RWPE2 (cell line): Measurements from ENCODE around the gene STEAP4.

Experiments
- ATAC-seq: fragments of 200-7000 bp; cut with Tn5 transposase; 3 replicates; pipeline ENCODE4 v1.9.1; 2021; ENCODE audit warnings: low read depth
- DNase-seq: peaks from one replicate; pipeline ENCODE4 v3.0.0-alpha.2; 2020; ENCODE audit warnings: low spot score
- H3K27ac ChIP-seq: fragments of 450-650 bp; 2 replicates; pipeline ENCODE4 v1.5.1; 2017; ENCODE audit warnings: mild to moderate bottlenecking; ENCODE audit not compliant: poor library complexity, severe bottlenecking
- H3K27me3 ChIP-seq: fragments of 250-450 bp; sonication (Bioruptor Pico); 2 replicates; pipeline ENCODE4 v1.5.1; 2021; ENCODE audit warnings: mild to moderate bottlenecking, moderate library complexity; ENCODE audit not compliant: insufficient read depth, poor library complexity, severe bottlenecking
- H3K36me3 ChIP-seq: fragments of 250-450 bp; sonication (Bioruptor Pico); 2 replicates; pipeline ENCODE4 v1.5.1; 2020; ENCODE audit warnings: low read depth, mild to moderate bottlenecking, moderate library complexity
- H3K4me1 ChIP-seq: fragments of 250-450 bp; sonication (Bioruptor Pico); 2 replicates; pipeline ENCODE4 v1.5.1; 2021; ENCODE audit warnings: mild to moderate bottlenecking, moderate library complexity; ENCODE audit not compliant: insufficient read depth, poor library complexity, severe bottlenecking
- H3K4me3 ChIP-seq: fragments of 250-450 bp; sonication (Bioruptor Pico); 2 replicates; pipeline ENCODE4 v1.5.1; 2021; ENCODE audit warnings: mild to moderate bottlenecking, moderate library complexity; ENCODE audit not compliant: severe bottlenecking
- H3K9me3 ChIP-seq: fragments of 250-450 bp; sonication (Bioruptor Pico); 2 replicates; pipeline ENCODE4 v1.5.1; 2021; ENCODE audit warnings: mild to moderate bottlenecking, moderate library complexity; ENCODE audit not compliant: severe bottlenecking
- TF ChIP-seq, protein P1 (sequence below): fragments of 450-650 bp; IDR thresholded peaks from one replicate; pipeline ENCODE4 v1.5.1; 2017; ENCODE audit warnings: mild to moderate bottlenecking, moderate library complexity; ENCODE audit not compliant: poor library complexity, severe bottlenecking

STEAP4 gene

DNA sequence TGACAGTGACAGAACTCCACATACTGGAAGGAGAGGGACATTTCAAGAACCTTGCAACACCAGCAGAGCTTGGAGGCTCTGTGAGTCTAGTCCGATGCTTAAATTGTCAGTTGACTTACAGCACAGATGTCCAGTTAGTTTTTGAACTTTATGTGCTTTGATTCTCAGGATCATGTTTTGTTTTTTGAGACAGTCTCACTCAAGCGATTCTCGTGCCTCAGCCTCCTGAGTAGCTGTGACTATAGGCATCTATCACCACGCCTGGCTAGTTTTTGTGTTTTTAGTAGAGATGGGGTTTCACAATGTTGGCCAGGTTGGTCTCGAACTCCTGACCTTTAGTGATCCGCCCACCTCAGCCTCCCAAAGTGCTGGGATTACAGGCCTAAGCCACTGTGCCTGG, 31.8 kb upstream of the STEAP4 start:
- Histone ChIP-seq H3K27ac (no peak overlapping the region), H3K27me3 (no peaks in the 10 kb centered on the region), H3K36me3 (no peaks in the 10 kb centered on the region), H3K4me3 (no peak overlapping the region), H3K4me1 (no peaks in the 10 kb centered on the region), H3K9me3 (no peaks in the 10 kb centered on the region)
- DNase-seq = no peak
- TF ChIP-seq, protein P1, sequence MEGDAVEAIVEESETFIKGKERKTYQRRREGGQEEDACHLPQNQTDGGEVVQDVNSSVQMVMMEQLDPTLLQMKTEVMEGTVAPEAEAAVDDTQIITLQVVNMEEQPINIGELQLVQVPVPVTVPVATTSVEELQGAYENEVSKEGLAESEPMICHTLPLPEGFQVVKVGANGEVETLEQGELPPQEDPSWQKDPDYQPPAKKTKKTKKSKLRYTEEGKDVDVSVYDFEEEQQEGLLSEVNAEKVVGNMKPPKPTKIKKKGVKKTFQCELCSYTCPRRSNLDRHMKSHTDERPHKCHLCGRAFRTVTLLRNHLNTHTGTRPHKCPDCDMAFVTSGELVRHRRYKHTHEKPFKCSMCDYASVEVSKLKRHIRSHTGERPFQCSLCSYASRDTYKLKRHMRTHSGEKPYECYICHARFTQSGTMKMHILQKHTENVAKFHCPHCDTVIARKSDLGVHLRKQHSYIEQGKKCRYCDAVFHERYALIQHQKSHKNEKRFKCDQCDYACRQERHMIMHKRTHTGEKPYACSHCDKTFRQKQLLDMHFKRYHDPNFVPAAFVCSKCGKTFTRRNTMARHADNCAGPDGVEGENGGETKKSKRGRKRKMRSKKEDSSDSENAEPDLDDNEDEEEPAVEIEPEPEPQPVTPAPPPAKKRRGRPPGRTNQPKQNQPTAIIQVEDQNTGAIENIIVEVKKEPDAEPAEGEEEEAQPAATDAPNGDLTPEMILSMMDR = no peak
- ATAC-seq = no peak

DNA sequence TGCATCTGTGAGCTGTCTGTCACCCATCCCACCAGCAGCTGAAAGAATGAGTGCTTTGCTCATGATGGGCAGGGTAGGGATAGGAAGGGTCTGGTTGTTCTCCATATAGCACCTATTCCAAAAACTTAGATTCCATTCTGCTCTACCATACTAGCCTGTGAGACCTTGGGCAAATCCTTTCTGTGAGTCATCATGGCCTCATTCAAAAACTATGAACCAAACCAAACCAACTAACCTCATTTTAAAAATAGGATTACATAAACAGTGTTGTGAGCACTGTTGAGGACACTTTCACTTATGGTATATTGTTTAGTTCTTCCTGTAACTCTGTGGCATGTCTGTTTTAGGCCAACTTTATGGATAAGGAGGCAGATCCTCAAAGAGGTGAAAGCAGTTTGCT, 30.9 kb upstream of the STEAP4 start:
- no peak overlapping the region for H3K27ac ChIP-seq
- no peak for DNase-seq
- TF ChIP-seq, protein P1 = no peak
- no peak overlapping the region for H3K4me3 ChIP-seq
- no peaks in the 10 kb centered on the region for H3K9me3 ChIP-seq
- H3K4me1 ChIP-seq = no peaks in the 10 kb centered on the region
- no peaks in the 10 kb centered on the region for H3K27me3 ChIP-seq
- no peaks in the 10 kb centered on the region for H3K36me3 ChIP-seq
- ATAC-seq = peak; percentile 87

GRCh38 chr7:88331322-88331721, 24.6 kb upstream of the STEAP4 start:
- DNase-seq (no peak), ATAC-seq (no peak)
- Histone ChIP-seq H3K27ac (no peak overlapping the region), H3K4me1 (no peaks in the 10 kb centered on the region), H3K27me3 (no peaks in the 10 kb centered on the region), H3K36me3 (no peaks in the 10 kb centered on the region), H3K4me3 (no peak overlapping the region), H3K9me3 (no peaks in the 10 kb centered on the region)
- TF ChIP-seq, protein P1 = no peak

DNA sequence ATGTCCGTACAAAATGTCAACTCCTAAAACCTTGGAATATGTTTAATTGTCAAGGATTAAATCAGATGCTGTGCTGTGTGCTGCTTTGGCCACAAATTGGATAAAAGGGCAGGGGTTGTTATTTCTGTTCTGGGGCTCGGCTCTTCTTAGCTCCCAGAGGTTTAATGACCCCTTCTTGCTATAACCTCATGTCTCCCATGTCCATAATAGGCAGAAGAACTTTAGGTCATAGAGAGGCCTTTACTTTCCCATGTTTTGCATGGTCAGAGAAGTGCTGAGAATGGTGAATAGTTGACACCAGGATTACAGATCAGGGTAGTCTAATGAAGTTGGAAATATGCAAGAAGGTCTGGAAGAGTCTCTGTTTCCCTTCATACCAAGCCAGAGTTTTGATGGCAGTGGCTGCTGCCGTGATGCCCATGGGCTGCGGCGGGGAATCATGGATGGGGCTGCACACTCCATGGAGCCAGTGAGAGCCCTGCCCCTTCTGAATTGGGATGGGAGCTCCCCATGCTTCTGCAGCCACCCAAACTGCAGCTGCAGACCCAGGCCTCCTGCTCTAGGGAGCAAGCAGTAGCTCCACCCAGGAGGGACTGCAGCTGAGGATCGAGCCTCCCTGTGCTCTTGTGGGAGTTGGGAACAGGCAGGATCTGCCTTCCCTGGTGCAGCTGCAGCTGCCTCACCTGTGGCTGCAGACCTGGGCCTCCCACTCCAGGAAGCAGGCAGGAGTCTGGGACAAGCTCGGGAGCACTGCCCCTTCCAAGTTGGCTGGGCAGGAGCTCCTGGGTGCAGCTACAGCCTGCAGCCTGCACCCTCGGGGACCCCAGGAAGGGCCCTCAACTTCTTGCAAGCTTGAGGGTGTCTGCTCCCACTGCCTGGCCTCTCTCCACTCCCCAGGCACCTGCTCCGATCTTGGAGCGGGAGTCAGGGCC, 23.1 kb upstream of the STEAP4 start:
- Histone ChIP-seq H3K9me3 (no peaks in the 10 kb centered on the region), H3K4me3 (no peak overlapping the region), H3K27ac (no peak overlapping the region), H3K27me3 (no peaks in the 10 kb centered on the region), H3K4me1 (no peaks in the 10 kb centered on the region), H3K36me3 (no peaks in the 10 kb centered on the region)
- TF ChIP-seq, protein P1 = no peak
- ATAC-seq (no peak), DNase-seq (no peak)

GRCh38 chr7:88328787-88329186, 22.1 kb upstream of the STEAP4 start:
- TF ChIP-seq, protein P1 = no peak
- Histone ChIP-seq H3K9me3 (no peaks in the 10 kb centered on the region), H3K4me1 (no peaks in the 10 kb centered on the region), H3K4me3 (no peak overlapping the region), H3K27ac (no peak overlapping the region), H3K27me3 (no peaks in the 10 kb centered on the region), H3K36me3 (no peaks in the 10 kb centered on the region)
- ATAC-seq (no peak), DNase-seq (no peak)
